Measurements from ENCODE around the gene P2RY6. TPM values are rescaled to one million over a fixed set of nuclear protein-coding genes. Genes with fewer than 3 reads are reported as not detected.

The P2RY6 gene
- total RNA-seq, 1 donor, result 1.2 TPM

DNA sequence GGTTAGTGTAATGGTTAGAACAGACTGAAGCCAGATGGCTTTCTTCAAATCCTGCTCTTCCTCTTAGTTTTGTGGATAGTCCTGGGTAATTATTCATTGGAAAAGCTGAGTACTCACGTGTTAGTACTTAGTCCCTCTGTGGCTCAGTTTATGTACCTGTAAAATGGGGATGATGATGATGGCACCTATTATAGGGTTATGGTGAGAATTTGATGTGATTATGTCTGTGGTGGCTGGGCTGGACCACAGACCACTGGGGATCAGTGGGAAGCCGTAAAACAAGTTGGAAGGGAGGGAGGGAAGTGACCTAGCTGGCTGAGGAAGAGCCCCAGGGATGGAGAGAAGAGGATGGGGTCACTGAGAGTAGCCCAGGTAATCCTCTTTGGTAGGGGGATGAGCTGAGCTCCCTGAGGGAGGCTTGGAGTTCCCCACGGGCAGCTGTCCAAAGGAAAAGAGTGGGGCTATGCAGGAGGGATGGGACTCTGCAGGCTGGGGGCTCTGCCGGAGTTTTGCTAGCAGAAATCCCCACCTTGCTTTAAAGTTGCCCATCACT, 55.8 kb downstream of the P2RY6 start:
- H3K4me3 ChIP-seq (ENCODE audit: low read depth, low read length), result no peak overlapping the region
- DNase-seq (ENCODE audit: low read depth), result no peak

DNA sequence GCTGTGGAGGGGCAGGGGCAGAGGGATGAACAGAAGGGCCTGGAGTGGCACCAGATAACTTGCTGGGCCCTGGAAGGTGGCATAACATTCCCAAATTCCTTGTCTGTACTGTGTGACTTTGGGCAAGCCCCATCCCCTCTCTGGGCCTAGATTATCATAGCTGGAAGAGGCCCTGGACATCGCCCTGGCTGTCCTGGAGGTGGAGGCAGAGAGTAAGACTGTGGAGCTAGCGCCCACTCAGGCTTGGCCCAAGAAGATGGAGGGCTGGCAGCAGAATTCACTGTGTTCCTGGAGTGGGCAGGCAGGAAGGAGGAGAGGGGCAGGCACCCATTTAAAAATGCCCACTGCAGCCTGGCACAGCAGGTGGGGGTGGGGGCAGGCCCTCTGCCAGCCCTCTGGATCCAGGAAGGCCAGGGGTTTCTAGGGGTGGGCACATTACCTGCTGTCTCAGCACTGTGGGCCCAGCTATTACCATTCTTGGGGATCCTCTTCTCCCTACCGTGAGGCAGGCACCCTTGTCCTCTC, 58.5 kb downstream of the P2RY6 start:
- peak; percentile 47 for DNase-seq (ENCODE audit: low read depth)
- no peak overlapping the region for H3K4me3 ChIP-seq (ENCODE audit: low read depth, low read length)
- peak; percentile 66 for TF ChIP-seq CTCF (IDR thresholded peaks at IDR 0.05; ENCODE audit: insufficient read depth, low read length)

More for the DNA sequence above, 55.8 kb downstream of the P2RY6 start:
- no peak for TF ChIP-seq CTCF (IDR thresholded peaks at IDR 0.05; ENCODE audit: insufficient read depth, low read length)

DNA sequence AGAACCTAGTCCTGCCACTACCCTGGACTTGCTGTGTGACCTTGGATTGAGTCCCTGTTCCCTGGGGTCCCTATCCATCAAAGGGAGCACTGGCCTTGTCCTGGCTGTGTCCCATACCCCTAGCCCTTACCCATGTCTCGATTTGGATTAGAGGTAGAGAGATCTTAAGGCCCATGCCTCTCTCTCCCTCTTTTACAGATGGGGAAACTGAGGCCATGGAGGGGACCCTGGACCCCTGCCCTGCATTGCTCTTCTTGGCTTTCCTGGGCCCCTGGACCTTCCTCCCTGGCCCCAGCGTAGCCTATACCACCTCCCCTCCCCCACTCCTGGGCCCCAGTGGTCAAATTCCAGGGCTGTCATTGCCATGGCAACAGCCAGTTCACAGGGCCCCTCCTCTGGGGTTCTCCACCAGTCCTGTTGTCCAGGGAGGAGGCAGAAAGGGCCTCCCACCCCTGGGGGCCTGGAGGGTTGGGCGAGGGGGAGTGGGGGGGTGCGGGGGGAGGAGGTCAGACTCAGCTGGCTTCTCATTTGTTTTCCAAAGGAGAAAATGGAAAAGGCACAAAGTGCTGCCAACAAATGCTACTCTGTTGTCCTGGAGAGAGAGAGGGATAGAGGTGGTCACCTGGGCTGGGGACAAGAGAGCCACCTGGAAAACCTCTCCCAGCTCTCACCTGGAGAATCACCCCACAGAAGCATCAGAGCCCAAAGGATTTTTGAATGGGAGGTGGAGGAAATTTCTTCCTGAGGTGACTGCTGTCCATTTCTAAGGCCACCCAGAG, 59.2 kb downstream of the P2RY6 start:
- DNase-seq (ENCODE audit: low read depth), result peak; percentile 39
- no peak for TF ChIP-seq CTCF (IDR thresholded peaks at IDR 0.05; ENCODE audit: insufficient read depth, low read length)
- no peak overlapping the region for H3K4me3 ChIP-seq (ENCODE audit: low read depth, low read length)

DNA sequence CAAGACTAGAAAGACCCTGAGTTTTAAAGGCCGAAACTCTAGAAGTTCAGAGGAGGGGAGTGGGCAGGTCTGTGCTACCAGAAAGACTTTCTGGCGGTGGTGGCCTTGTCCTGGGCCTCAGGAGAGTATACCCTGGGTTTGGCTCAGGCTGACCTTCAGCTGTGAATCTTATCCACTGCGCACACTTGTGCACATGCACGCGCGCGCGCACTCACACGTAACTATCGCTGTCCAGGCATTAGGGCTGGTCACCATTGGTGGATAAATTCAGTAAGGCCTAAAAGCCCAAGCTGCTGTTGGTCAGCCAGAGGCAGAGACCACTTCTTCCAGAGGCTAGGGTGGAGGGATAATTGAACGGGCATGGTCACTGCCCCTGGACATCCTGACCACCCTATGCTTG, 61.0 kb downstream of the P2RY6 start:
- DNase-seq (ENCODE audit: low read depth), result no peak
- H3K4me3 ChIP-seq (ENCODE audit: low read depth, low read length), result no peak overlapping the region
- no peak for TF ChIP-seq CTCF (IDR thresholded peaks at IDR 0.05; ENCODE audit: insufficient read depth, low read length)

GRCh38 chr11:73333640-73334383, 61.7 kb downstream of the P2RY6 start:
- no peak for DNase-seq (ENCODE audit: low read depth)
- TF ChIP-seq CTCF (IDR thresholded peaks at IDR 0.05; ENCODE audit: insufficient read depth, low read length), result no peak
- H3K4me3 ChIP-seq (ENCODE audit: low read depth, low read length), result no peak overlapping the region

DNA sequence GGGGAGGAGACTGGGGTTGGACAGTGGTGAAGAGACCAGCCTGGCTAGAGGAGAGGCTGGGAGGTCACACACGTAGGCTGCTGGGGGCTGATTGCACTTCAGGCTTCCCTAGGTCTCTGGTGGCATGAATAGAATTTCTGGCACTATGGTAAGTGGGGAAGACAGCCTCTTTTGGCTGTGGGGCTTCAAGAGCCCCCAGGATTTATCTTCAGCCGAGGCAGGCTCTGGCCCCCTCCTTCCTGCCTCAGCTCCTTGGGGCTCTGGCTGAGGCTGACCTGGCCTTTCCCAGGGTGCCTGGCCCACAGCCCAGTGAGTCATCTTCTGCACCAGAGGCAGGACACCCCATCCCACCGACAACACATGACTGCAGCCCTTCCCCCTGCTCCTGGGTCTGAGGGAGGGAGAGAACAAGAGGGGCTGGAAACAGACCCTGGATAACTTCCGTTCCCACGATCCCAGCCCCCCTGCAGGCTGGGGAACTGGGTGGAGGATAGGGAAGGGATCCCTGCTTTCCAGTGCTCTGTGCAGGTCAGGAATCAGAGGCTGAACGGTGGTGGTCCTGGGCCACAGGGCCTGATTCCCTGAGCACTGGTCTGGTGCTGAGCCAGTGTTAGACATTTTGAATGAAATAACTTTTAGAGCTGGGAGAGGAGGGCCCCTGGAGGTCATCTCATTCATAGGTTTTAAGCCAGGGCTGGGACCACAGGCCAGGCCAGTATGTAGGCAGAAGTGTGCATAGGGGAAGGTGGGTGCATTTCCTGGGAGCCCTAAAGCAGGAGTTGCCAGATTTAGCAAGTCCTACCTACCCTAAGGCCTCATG, 62.5 kb downstream of the P2RY6 start:
- peak overlapping the region; percentile 31 for H3K4me3 ChIP-seq (ENCODE audit: low read depth, low read length)
- no peak for TF ChIP-seq CTCF (IDR thresholded peaks at IDR 0.05; ENCODE audit: insufficient read depth, low read length)
- peak; percentile 83 for DNase-seq (ENCODE audit: low read depth)

Measured in fibroblast of the aortic adventitia (primary cell).